GM21360 (cell line): Measurements from ENCODE around the gene MKRN2.
"Not testable (repeated sequence)": the region's sequence is repeated elsewhere in the genome, so short reads cannot be mapped to it uniquely, and the experiment has no call there.

Experiments used
- ATAC-seq: cut with Tn5 transposase; IDR thresholded peaks from one replicate; pipeline ENCODE4 v1.9.1; 2021; ENCODE audit warnings: mild to moderate bottlenecking, moderate library complexity; ENCODE audit not compliant: unreplicated experiment

MKRN2 gene

DNA sequence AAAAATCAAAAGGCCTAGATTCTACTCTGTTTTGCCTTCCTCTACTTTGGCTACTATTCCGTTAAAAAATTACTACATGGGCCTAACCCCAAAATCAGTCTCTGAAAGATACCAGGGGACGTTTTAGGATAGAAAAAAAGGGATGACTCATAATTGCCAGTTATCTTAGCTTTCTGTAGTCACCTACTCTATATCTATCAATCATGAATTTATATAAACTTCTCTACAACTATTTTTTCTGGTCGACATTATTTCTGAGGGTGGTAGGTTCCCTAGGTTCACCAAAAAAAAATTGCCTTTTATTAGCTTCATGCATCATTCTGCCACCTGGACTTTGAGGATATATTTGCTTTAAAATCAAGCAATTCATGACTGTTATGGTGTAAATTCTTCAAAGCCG, 70.5 kb downstream of the MKRN2 start:
- ATAC-seq: no peak

DNA sequence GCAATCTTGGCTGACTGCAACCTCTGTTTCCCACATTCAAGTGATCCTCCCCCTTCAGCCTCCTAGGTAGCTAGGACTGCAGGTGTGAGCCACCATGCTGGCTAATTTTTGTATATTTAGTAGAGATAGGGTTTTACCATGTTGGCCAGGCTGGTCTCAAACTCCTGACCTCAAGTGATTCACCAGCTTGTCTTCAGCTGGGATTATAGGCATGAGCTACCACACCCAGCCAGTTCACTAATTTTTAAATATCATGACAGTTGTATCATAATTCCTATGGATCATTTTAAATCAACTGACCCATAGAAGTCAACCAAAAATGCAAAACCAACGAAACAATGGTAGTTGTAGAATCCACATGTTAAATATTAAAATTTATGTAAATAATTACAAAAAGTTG, 71.9 kb downstream of the MKRN2 start:
- ATAC-seq: no peak

DNA sequence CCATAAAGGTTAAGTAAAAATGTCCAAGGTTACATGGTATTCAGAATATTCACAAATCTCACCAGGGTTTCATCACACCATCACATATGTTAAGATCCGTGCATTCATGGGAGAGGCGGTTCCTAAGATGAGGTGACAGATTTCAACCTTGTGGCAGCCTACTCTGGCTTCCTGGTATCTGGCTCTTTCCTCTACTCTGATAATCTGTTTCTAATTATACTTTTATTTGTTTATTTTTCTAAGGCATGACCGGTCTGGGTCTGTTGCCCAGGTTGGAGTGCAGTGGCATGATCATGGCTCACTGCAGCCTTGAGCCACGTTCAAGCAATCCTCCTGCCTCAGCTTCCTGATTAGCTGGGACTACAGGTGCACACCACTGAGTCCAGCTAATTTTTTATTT, 72.7 kb downstream of the MKRN2 start:
- no peak for ATAC-seq

DNA sequence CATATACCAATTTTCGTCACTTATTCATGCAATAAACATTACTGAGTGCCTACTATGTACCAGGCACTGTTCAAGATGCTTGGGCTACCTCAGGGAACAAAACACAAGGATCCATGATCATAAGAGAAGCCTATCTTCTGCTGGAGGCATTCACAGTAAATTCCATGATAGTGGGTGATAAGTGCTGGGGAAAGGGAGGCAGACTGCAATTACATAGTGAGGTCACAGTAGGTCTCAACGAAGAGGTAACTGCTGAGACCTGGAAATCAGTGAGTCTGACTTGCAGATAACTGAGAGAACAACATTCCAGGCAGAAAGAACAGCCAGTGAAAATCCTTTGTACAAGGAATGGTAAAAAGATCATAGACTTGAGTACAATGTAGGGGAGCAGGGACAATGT, 73.4 kb downstream of the MKRN2 start:
- no peak for ATAC-seq

DNA sequence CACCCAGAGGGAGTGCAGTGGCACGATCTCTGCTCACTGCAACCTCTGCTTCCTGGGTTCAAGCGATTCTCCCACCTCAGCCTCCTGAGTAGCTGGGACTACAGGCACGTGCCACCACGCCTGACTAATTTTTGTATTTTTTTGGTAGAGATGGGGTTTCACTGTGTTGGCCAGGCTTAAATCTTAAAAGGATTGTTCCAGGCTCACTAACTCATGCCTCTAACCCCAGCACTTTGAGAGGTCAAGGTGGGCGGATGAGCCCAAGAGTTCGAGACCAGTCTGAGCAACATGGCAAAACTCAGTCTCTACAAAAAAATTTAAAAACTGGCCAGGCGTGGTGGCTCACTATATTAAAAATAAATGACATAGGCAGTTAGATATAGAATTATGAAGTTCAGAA, 74.0 kb downstream of the MKRN2 start:
- not testable (repeated sequence) for ATAC-seq

DNA sequence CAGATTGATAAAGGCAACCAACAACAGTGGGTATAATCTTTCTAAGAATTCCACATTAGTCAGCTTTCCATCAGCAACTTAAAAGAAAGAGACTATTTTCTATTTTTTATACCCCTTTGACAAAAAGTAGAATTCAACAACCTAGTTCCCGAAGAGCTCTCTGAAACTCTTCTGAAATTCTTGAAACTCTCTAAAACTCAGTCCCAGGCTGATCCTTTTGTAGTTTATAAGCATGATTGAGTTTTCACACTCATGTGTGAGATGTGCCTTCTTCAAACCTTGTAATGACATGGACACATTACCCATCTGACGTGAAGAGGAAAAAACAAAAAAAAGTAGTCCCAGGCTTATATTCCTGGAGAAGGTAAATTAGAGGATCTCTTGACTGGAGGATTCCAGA, 75.6 kb downstream of the MKRN2 start:
- ATAC-seq: no peak

DNA sequence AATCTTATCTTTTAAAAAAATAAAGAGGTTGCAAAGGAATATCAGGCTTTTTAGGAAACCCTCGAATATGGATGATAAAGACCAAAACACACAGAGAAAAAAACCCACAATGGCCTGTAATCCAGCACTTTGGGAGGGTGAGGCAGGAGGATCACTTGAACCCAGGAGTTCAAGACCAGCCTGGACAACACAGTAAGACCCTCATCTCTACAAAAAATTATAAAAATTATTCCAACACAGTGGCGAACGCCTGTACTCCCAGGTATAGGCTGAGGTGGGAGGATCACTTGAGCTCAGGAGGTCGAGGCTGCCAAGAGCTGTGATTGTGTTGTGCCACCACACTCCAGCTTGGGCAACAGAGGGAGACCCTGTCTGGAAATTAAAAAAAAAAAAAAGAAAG, 76.2 kb downstream of the MKRN2 start:
- no peak for ATAC-seq
